Body of pancreas (tissue), 4 donors: ENCODE data around the gene SMC1A. TPM values are rescaled to one million over a fixed set of nuclear protein-coding genes. Genes with fewer than 3 reads are reported as not detected.

Experiments used
- ATAC-seq: fragments of 150-250 bp; one replicate; pipeline ENCODE4 v1.9.1; 2016
- DNase-seq, 4 donors: peaks; one replicate each; pipeline ENCODE4 v3.0.0-alpha.2; 2019
- H3K27ac ChIP-seq, 4 donors: fragments of 200-600 bp; sonication (generic); 1 replicate in 3 of 4; 2 replicates in 1 of 4; pipeline versions ENCODE4 v1.5.1 to v1.6.1; 2016 to 2019; ENCODE audit warnings: mild to moderate bottlenecking in 1 of 4, mixed read lengths in 1 of 4, moderate library complexity in 1 of 4
- H3K27me3 ChIP-seq, 2 donors: fragments of 200-600 bp; sonication (generic); one replicate each; pipeline ENCODE4 v1.6.0; 2016; ENCODE audit warnings: mild to moderate bottlenecking in 1 of 2
- H3K36me3 ChIP-seq, 2 donors: fragments of 200-600 bp; sonication (generic); replicated peaks in 1 of 2; 2 replicates each; pipeline ENCODE4 v1.5.1; 2016; ENCODE audit warnings: low read depth in 2 of 2; ENCODE audit not compliant: insufficient read depth in 1 of 2
- H3K4me1 ChIP-seq: fragments of 200-600 bp; sonication (generic); one replicate; pipeline ENCODE4 v1.6.0; 2016
- H3K4me3 ChIP-seq, 2 donors: fragments of 200-600 bp; sonication (generic); 1 replicate in 1 of 2; 2 replicates in 1 of 2; pipeline ENCODE4 v1.5.1; 2016 to 2019
- H3K9me3 ChIP-seq, 3 donors: fragments of 200-600 bp; sonication (generic); 1 replicate in 2 of 3; 2 replicates in 1 of 3; pipeline ENCODE4 v1.5.1; 2016
- CTCF ChIP-seq, 7 experiments: fragments of 450-650 bp in 4 of 7; fragments of 200-600 bp in 3 of 7; sonication (generic) in 3 of 7; IDR thresholded peaks; one replicate each; pipeline ENCODE4 v1.5.1; 2016 to 2019; ENCODE audit warnings: antibody characterized with exemption in 7 of 7
- POLR2A ChIP-seq, 3 donors: fragments of 450-650 bp; IDR thresholded peaks; one replicate each; pipeline ENCODE4 v1.6.1; 2016; ENCODE audit warnings: antibody characterized with exemption in 3 of 3, mild to moderate bottlenecking in 2 of 3
- WGBS, 2 donors: methylation state at CpG; one replicate each; pipeline ENCODE4 v1.1.5; 2017; 5-methylcytosine and 5-hydroxymethylcytosine counted together
- intact Hi-C: fragments of 100-400 bp; cut with DNase I; formaldehyde crosslinking; loops from one replicate; pipeline ENCODE4 v1.15.1; 2023
- total RNA-seq, 2 donors: library from RNA; depleted of rRNA; stranded (reverse); fragments of >200 nt; gene quantifications; one replicate each; pipeline ENCODE4 v1.1.0, GENCODE V29; 2016

SMC1A gene
- total RNA-seq, 2 donors from 2014 or later: 24.6 to 38.6 TPM

- WGBS, 2 donors: 53 to 68% methylated on average over 2 of the region's 2 CpGs
- ATAC-seq (no peak), DNase-seq (no peak)
- Histone ChIP-seq H3K4me1 (peaks cover 34% of the 10 kb centered on the region), H3K4me3 (no peak overlapping the region), H3K9me3 (no peaks in the 10 kb centered on the region), H3K27me3 (no peaks in the 10 kb centered on the region), H3K36me3 (no peaks in the 10 kb centered on the region), H3K27ac (no peak overlapping the region)
- intact Hi-C loops: loop anchor here (10.0 kb wide), 1 partner anchor 122 kb away; no protein-coding TSS in a partner anchor
- TF ChIP-seq POLR2A (IDR thresholded peaks at IDR 0.05) (no peak), CTCF (IDR thresholded peaks at IDR 0.05) (no peak)
Observed at GRCh38 chrX:53437206-53437605, 14.8 kb upstream of the SMC1A start.

- DNase-seq: peak; percentile 60 to 72 (median 66)
- Histone ChIP-seq H3K4me1 (peaks cover 24% of the 10 kb centered on the region), H3K9me3 (no peaks in the 10 kb centered on the region), H3K27ac (no peak overlapping the region), H3K36me3 (no peaks in the 10 kb centered on the region), H3K4me3 (no peak overlapping the region), H3K27me3 (no peaks in the 10 kb centered on the region)
- ATAC-seq: peak; percentile 68
- WGBS, 2 donors: 0 to 2% methylated on average over 4 of the region's 4 CpGs
- TF ChIP-seq CTCF (IDR thresholded peaks at IDR 0.05) (peak; percentile 52 to 89 (median 71)), POLR2A (IDR thresholded peaks at IDR 0.05) (no peak)
- intact Hi-C loops: loop anchor here (10.0 kb wide), 1 partner anchor 121 kb away; no protein-coding TSS in a partner anchor
Observed at GRCh38 chrX:53435997-53436396, 13.5 kb upstream of the SMC1A start.

DNA sequence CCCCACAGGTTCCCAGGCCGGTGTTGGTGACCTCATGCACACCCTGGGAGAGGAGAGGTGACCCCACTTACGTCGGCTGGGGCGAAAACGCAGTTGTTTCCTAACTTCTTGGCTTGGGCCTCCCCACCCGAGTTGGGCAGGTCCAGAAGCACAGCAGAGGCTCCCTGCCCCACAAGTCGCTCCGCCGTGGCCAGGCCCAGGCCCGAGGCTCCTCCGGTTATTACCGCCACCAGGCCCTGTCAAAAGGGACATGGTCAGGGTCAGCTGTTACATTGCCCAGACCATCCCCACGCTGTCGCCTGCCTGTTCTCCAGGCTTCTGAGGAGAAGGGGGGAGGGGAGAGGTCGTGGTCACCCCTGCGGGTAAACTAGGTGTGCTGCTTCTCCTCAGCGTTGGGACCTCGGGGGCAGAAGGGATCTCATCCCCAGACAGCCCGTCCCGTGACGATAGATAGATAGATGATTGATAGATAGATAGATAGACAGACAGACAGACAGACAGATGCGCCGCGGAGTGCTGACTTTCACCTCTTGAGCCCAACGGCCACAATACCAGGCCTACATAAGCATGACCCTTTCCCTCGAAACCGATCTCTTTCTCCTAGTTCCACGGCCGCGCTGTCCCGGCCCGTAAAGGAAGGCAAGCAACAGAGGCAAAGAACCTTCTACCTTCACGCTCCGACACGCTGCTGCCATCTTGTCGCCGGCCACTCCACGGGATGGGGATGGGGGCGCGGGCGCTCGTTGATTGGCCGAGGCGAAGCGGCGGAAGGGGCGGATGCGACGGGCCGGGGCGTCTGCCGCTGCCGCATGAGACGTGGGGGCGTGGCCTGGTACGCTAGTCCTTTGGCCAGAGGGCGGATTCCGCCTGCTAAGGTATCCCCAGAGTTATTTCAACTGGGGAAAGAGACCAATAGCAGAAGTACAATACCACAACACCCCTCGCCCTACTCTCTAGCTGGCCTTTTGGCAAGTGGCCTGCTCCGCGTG is 11.5 kb upstream of the SMC1A start, which contains the start of gene HSD17B10:
Gene HSD17B10 (minus strand): TSS at position 720 of the 989 bp plus-strand sequence. CDS start 25 bp downstream, at position 695.
- peaks cover 12% of the 10 kb centered on the region for H3K4me1 ChIP-seq
- H3K27ac ChIP-seq: peak within 1 kb of the TSS in 2 of 4 donors; percentile 68 to 76
- ATAC-seq (peak; percentile 99), DNase-seq (peak; percentile 88 to 93 (median 92))
- peak within 1 kb of the TSS; percentile 24 to 45 for H3K4me3 ChIP-seq
- no peaks in the 10 kb centered on the region for H3K9me3 ChIP-seq
- WGBS, 2 donors: 0 to 2% methylated on average over 9 to 45 of the region's 61 CpGs
- intact Hi-C loops: loop anchor here (10.0 kb wide), 1 partner anchor 119 kb away; no protein-coding TSS in a partner anchor
- TF ChIP-seq POLR2A (IDR thresholded peaks at IDR 0.05) (peak in 2 of 3 donors; percentile 63 to 66), CTCF (IDR thresholded peaks at IDR 0.05) (no peak)
- H3K36me3 ChIP-seq: no peaks in the 10 kb centered on the region
- H3K27me3 ChIP-seq: no peaks in the 10 kb centered on the region

DNA sequence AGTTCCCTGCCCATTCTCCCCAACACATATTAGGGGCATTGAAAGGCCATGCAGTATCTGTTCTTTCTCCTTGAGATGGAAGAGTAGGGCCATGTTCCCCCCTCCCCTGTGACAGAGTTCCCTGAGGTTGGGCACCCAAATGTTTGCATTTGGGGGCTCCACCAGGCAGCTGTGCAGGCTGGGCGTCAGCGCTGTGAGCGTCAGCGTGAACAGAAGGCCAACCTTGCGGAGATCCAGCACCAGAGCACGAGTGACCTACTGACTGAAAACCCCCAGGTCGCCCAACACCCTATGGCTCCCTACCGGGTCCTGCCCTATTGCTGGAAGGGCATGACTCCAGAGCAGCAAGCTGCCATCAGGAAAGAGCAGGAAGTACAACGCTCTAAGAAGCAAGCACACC is 7.8 kb upstream of the SMC1A start:
- no peak for TF ChIP-seq CTCF (IDR thresholded peaks at IDR 0.05)
- no peak for TF ChIP-seq POLR2A (IDR thresholded peaks at IDR 0.05)
- no peak overlapping the region for H3K4me3 ChIP-seq
- H3K27ac ChIP-seq: no peak overlapping the region
- no peaks in the 10 kb centered on the region for H3K9me3 ChIP-seq
- no peaks in the 10 kb centered on the region for H3K27me3 ChIP-seq
- 90 to 92% methylated on average over 4 to 9 of the region's 9 CpGs for WGBS, 2 donors
- intact Hi-C loops: loop anchor here (10.0 kb wide), 1 partner anchor 115 kb away; no protein-coding TSS in a partner anchor
- ATAC-seq (no peak), DNase-seq (no peak)
- H3K36me3 ChIP-seq: no peaks in the 10 kb centered on the region
- peaks cover 12% of the 10 kb centered on the region for H3K4me1 ChIP-seq
